ENCODE measurements around the gene CDK1.

Gene CDK1

GRCh38 chr10:60810437-60811182, 32.3 kb downstream of the CDK1 start:
- TF ChIP-seq L3MBTL2 (conservative IDR thresholded peaks at IDR 0.05): no peak
- no peak for TF ChIP-seq LEF1 (IDR thresholded peaks at IDR 0.05; ENCODE audit: borderline replicate concordance)
- TF ChIP-seq ELF4 (IDR thresholded peaks at IDR 0.05): no peak
- no peak for TF ChIP-seq PKNOX1 (IDR thresholded peaks at IDR 0.05)
- TF ChIP-seq SP1 (IDR thresholded peaks at IDR 0.05): no peak
- ChIA-PET CTCF (no interaction called here), POLR2A (no interaction called here)
- DNase-seq (ENCODE audit: extremely low spot score): no peak

- POLR2A ChIA-PET: no interaction called here
- TF ChIP-seq FOXA1 (IDR thresholded peaks at IDR 0.05) (no peak), ZNF384 (IDR thresholded peaks at IDR 0.05) (peak; percentile 73)
- peak; percentile 68 for DNase-seq (ENCODE audit: extremely low spot score)
- CTCF ChIA-PET: interaction anchor here (0.6 kb wide), 1 partner anchor 208 kb away, joined by 3 read pairs; no protein-coding TSS in a partner anchor
Observed at GRCh38 chr10:60816628-60817397, 38.5 kb downstream of the CDK1 start.

- TF ChIP-seq ZNF384 (IDR thresholded peaks at IDR 0.05) (no peak), TARDBP (IDR thresholded peaks at IDR 0.05) (no peak), SP1 (IDR thresholded peaks at IDR 0.05) (no peak), PKNOX1 (IDR thresholded peaks at IDR 0.05) (no peak)
- ChIA-PET POLR2A (no interaction called here), CTCF (no interaction called here)
- DNase-seq (ENCODE audit: extremely low spot score): no peak
Observed at GRCh38 chr10:60817398-60817805, 39.1 kb downstream of the CDK1 start.

- ChIA-PET POLR2A (no interaction called here), CTCF (interaction anchor here (0.6 kb wide), 1 partner anchor 649 kb away, joined by 3 read pairs; no protein-coding TSS in a partner anchor)
- TF ChIP-seq ZNF384 (IDR thresholded peaks at IDR 0.05): no peak
- TF ChIP-seq CTBP1 (IDR thresholded peaks at IDR 0.05; ENCODE audit: borderline replicate concordance): no peak
- TF ChIP-seq PKNOX1 (IDR thresholded peaks at IDR 0.05): peak; percentile 26; the same call in 1 of the 2 replicates
- TF ChIP-seq BHLHE40 (IDR thresholded peaks at IDR 0.05; ENCODE audit: borderline replicate concordance): no peak
- no peak for DNase-seq (ENCODE audit: extremely low spot score)
Observed at GRCh38 chr10:60818134-60818770, 40.0 kb downstream of the CDK1 start.

GRCh38 chr10:60819271-60819670, 41.0 kb downstream of the CDK1 start:
- TF ChIP-seq SUZ12 (IDR thresholded peaks at IDR 0.05): no peak
- no peak for TF ChIP-seq ARNT (IDR thresholded peaks at IDR 0.05)
- ChIA-PET CTCF (interaction anchor here (0.6 kb wide), 1 partner anchor 648 kb away, joined by 3 read pairs; no protein-coding TSS in a partner anchor), POLR2A (interaction anchor here (0.9 to 1.2 kb wide), 2 partner anchors 125 kb away, joined by 3 to 4 read pairs; partner anchors contain the start of gene RHOBTB1)
- DNase-seq (ENCODE audit: extremely low spot score): no peak

GRCh38 chr10:60820093-60820754, 41.9 kb downstream of the CDK1 start:
- no peak for TF ChIP-seq NFRKB (IDR thresholded peaks at IDR 0.05)
- no peak for TF ChIP-seq L3MBTL2 (conservative IDR thresholded peaks at IDR 0.05)
- no peak for TF ChIP-seq HDGF (IDR thresholded peaks at IDR 0.05; ENCODE audit: borderline replicate concordance)
- no peak for TF ChIP-seq FOXA1 (IDR thresholded peaks at IDR 0.05)
- no peak for TF ChIP-seq BHLHE40 (IDR thresholded peaks at IDR 0.05; ENCODE audit: borderline replicate concordance)
- no peak for TF ChIP-seq FOXM1 (IDR thresholded peaks at IDR 0.05; ENCODE audit: borderline replicate concordance)
- TF ChIP-seq TARDBP (IDR thresholded peaks at IDR 0.05): no peak
- no peak for TF ChIP-seq ARNT (IDR thresholded peaks at IDR 0.05)
- TF ChIP-seq LEF1 (IDR thresholded peaks at IDR 0.05; ENCODE audit: borderline replicate concordance): no peak
- TF ChIP-seq PKNOX1 (IDR thresholded peaks at IDR 0.05): no peak
- no peak for TF ChIP-seq SP1 (IDR thresholded peaks at IDR 0.05)
- no peak for TF ChIP-seq FOXK2 (IDR thresholded peaks at IDR 0.05)
- TF ChIP-seq ELF4 (IDR thresholded peaks at IDR 0.05): no peak
- no peak for TF ChIP-seq ZNF384 (IDR thresholded peaks at IDR 0.05)
- DNase-seq (ENCODE audit: extremely low spot score): no peak
- ChIA-PET CTCF (interaction anchor here (0.6 to 0.9 kb wide), 4 partner anchors 9 to 144 kb away, joined by 3 to 4 read pairs (median 3); no protein-coding TSS in a partner anchor), POLR2A (interaction anchor here (1.2 kb wide), 1 partner anchor 124 kb away, joined by 4 read pairs; no protein-coding TSS in a partner anchor)
